Activated naive CD8-positive, alpha-beta T cell treated with anti-CD3 and anti-CD28 coated beads, Interleukin-2, amount 50 U/mL, for 16 hours (primary cell): Measurements from ENCODE around the gene DOCK1.
"Not testable (repeated sequence)": the region's sequence is repeated elsewhere in the genome, so short reads cannot be mapped to it uniquely, and the experiment has no call there.

Experiments used
- DNase-seq: peaks from one replicate; pipeline ENCODE4 v3.0.0-alpha.2; 2020; ENCODE audit warnings: low read depth, low spot score

The DOCK1 gene

DNA sequence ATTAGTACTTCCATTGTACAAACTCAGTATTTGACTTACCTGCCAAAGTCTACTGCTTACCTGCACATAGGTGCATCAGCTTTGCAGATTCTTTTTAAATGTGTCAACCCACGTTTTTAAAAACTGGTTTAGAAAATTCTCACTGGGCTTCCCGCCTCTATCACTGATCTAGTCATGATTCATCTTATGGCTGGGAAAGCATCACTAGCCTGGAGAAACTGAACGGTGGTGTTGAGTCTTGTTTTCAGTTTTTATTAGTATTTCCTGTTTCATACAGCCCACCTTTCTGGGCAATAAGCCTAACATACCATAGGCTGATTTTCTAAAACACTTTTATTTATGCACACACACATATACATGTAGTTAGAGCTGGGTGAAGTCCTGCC, 19.7 kb downstream of the DOCK1 start:
- DNase-seq, result no peak

DNA sequence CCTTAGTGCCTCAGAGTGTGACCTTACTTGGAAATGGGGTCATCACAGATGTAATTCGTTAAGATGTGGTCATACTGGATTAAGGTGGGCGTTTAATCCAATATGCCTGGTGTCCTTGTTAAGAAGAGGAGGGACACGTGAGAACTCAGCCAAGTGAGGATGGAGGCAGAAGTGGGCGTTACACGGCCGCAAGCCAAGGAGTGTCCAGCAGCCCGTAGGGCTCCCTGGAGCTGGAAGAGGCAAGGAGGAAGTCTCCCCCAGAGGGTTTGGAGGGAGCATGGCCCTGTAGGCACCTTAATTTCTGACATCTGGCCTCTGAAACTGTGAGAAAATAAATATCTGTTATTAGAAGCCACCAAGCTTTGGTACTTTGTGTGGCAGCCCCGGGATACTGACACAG, 21.3 kb downstream of the DOCK1 start:
- no peak for DNase-seq

DNA sequence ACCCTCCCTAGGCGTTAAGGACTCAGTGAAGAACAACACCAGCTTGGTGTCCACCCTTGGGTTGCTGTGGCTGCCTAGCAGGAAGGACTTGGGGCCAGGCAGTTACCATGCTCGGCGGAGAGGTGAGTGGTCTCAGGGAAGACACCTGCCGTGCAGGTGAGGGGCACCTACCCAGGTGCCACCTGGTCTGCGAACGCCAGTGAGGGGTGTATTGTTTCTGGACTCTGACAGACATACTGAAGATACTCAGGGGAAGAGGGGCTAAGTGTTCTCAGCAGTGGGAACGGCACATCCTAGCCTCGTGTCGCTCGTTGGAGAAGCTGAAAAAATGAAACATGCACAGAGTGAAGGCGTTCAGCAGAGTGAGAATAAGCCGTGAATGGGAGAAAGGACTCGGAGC, 22.6 kb downstream of the DOCK1 start:
- no peak for DNase-seq

DNA sequence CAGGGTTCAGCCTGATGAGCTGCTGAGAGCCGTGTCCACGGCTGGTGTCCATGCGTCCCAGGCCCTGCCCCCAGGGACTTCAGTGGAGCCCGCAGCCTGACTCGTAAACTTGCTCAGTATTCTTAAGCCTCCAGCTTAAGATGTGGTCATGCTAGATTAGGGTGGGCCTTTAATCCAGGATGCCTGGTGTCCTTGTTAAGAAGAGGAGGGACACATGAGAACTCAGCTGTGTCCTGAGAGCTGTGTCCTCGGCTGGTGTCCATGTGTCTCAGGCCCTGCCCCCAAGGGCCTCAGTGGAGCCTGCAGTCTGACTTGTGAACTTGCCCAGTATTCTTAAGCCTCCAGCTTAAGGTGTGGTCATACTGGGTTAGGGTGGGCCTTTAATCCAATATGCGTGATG, 23.0 kb downstream of the DOCK1 start:
- DNase-seq, result no peak

DNA sequence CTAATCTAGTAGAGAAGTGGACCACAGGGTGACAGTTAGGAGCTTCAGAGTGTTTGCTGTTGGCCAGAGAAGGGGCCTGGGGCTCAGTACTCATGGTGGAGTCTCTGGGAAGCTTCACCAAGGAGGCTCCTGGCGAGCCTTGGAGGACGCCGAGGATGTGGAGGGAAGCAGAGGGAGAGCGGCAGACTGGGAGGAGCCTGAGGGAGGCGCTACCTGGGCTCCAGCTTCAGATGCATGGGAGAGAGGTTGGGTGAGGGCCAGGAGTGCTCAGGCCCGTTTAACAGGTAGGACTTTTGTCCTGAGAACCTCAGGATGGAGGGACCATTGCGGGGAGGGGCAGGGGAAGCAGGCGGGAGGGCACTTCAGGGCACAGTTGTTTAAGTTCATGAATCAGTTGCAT, 24.2 kb downstream of the DOCK1 start:
- DNase-seq, result no peak

DNA sequence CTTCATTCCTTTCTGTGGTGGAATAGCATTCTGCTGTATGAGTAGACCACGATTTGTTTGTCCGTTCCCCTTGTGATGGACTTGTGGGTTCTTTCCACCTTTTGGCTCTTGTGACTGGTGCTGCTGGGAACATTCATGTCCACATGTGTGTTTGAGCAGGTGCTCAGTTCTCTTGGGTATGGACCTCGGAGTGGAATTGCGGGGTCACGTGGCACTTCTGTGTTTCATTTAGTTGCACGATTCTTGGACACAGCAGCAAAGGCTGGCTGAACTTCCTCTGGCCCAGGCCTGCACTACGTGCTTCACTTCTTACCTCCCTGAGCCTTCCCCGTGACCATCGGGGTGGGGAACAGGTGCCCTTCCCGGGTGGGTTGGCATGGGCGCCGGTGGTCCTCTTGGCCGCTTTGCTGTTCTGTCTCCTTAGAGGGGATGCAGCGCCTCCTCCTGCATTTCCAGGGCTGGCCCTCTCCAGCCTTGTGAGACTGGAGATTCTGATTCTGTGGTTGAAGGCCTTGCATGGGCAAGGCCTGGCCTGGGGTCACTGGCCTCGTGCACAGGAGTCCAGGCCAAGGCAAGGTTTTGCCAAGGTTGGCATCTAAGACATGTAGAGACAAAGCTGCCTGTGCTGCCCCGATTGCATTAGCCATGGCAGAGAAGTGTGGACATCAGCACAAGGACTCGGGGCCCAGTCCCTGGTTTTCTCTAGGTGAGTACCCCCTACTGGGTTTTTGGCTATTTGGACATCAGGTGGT, 25.1 kb downstream of the DOCK1 start:
- DNase-seq, result no peak

DNA sequence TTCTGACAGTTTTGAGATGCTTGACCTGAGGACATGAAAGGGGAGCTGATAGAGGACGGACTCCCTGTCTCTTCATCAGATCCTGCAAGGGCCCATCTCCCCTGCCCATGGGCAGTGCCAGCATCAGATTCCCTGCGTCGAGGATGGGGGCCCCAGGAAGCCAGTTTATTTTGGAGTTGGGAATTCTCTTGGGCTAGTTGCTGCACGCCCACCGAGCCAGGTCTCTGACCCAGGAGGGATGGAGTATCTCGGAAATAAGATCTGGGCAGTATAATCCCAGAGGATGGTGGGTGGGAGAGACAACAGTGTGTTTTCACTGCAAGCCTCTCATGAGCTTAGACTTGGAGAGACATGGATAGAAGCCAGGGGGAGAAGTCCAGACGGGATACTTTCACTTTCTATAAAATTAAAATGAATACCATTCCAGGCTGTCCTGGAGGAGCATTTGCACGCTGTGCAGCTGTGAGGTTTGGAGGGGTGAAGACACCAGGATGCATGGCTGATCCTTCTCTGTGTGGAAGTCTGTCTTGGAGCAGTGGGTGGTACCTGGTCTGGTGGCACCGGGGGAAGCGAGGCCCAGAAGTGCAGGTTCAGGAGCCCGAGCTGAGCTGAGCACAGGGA, 25.8 kb downstream of the DOCK1 start:
- DNase-seq, result no peak

DNA sequence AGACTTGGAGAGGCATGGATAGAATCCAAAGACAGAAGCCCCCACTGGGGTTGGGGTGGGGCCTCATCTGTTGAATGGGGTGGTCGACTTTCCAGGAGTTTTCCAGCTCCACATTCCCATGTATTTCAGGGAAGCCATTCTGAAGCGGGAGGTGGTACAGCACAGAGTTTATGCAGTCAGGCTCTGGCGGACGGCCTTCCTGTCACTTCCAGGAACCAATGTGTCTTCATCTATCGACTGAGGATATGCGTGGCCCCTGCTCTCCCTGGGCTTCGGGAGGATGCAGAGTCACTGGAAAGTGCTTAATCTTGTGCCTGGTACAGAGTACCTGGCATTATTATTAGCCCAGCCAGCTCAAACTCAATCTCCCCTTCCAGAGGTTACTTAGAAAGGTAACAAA, 26.3 kb downstream of the DOCK1 start:
- DNase-seq, result no peak

DNA sequence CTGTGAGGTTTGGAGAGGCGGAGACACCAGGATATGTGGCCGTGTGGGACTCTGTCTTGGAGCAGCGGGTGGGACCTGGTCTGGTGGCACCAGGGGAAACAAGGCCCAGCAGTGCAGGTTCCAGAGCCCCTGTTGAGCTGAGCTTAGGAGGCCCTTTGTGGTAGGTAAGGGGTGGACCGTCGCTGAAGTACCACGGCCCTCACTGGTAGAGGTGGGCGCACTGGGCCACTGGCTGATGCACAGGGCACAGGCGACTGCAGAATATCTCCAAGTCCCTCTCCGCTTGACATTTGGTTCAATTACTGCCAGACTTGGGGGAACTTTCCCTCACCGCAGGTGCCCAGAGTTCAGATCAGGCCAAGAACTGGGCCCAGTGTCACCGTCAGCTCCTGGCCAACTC, 27.3 kb downstream of the DOCK1 start:
- DNase-seq, result no peak

DNA sequence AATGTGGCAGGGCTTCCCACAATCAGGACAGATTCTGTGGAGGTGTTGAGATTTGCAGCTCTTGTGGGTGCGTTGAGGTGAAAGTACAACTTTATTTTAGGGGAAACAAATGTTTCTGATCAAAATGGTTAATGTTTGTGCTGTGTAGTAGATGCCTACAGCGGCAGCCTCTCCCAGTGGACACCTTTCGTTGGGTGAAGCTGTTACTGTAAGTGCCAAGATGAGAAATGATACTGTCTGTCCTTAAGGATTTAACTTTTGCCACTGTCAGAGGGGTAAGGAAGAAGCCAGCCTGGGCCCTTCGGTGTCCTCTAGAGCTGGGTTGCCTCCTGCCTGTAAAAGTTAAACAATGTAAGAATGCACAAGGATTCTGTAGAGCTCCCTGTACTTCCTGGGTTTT, 27.9 kb downstream of the DOCK1 start:
- no peak for DNase-seq

DNA sequence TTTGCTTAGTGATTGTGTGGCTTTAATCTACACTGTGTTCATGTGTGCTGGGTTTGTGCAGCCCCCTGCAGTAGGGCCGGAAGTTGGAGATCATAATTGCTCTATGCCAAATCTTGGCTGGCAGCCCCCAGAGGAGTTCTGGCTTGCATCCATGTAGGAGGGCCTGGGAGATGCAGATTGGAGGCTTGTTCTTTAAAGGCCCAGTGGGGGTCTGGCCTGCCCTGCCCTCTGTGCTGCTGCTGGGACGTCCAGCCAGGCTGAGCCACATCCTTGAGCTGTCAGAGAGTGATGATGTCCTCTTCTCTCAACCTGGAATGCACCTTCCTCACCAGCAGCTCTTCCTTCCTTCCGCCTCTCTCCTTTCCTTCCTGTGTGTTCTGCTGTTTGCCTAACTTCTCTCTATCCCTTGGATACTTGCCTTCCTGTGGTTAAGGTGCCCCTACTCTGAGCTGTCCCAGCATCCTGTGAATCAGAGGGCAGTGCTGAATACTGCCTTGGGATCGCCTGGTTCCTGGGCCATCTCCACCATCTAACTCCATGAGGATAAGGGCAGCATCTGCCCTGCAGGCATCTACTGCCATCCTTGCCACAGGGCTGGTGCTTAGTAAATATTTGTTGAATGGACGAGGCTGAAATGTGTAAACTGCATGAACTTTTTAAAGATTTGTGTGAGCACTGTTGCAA, 30.2 kb downstream of the DOCK1 start:
- no peak for DNase-seq

DNA sequence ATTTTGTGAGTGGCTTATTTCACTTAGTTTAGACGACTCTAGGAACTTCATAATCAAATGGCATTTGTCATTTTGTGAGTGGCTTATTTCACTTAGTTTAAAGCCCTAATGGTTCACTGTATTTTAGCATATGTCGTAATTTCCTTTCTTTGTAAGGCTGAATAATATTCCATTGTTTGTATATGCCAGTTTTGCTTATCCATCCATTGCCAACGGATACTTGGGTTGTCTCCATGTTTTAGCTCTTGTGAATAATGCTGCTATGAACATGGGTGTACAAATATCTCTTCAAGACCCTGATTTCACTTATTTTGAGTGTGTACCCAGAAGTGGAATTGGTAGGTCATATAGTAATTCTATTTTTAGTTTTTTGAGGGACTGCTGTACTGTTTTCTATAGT, 31.8 kb downstream of the DOCK1 start:
- no peak for DNase-seq

DNA sequence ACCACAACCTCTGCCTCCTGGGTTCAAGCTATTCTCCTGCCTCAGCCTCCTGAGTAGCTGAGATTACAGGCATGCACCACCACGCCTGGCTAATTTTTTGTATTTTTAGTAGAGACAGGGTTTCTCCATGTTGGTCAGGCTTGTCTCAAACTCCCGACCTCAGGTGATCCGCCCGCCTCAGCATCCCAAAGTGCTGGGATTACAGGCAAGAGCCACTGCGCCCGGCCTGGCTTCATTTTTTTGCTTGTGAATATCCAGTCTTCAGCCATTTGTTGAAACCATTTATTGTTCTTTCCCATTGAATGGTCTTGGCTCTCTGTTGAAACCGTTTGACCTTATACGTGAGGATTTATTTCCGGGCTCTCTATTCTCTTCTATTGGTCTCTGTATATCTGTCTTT, 32.9 kb downstream of the DOCK1 start:
- DNase-seq, result not testable (repeated sequence)

DNA sequence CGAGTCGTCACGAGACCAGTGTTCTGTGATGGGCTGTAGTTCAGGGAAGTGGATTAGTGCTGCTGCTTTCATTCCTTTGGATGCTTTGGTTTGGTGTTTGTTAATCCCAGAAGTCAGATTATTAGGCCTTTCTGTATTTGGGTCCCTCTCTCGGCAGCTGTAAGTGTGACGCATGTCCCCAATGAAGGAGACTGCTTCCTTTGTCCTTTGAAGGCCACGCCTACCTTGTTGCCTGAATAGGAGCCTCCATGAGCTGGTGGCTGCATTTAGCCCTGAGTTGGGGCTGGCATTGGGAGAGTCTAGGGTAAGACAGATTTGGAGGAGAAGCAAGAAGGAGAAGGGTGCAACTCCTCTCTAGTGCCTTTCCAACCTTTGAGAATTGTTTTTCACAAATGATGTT, 34.5 kb downstream of the DOCK1 start:
- no peak for DNase-seq

DNA sequence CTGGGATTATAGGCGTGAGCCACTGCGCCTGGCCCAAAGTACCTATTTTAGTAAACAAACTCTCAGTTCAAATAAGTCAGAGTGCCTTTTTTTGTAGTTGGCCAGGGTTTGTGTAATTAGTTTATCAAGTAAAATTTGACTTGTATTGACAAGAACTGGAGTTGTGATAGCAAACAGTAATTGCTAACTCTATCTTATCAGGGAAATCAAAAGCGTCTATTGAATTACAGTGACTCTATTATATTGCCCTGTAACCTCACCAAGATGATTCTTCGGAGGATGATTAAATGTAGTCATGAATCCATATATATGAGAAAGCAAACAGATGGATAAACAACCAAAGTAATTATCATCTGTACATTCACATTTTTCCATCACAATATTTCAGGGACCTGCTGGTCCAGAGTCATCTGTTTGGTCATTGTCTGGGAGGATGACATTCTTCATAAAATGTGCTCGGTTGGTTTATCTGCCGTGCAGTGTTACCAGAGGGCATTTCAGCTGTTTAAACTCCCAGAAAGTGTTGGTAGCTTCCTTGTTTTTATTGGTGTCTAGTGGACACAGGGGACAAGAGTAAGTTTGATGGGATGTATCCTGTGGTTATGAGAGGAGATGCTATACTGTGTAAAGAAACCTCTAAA, 35.6 kb downstream of the DOCK1 start:
- DNase-seq, result no peak

DNA sequence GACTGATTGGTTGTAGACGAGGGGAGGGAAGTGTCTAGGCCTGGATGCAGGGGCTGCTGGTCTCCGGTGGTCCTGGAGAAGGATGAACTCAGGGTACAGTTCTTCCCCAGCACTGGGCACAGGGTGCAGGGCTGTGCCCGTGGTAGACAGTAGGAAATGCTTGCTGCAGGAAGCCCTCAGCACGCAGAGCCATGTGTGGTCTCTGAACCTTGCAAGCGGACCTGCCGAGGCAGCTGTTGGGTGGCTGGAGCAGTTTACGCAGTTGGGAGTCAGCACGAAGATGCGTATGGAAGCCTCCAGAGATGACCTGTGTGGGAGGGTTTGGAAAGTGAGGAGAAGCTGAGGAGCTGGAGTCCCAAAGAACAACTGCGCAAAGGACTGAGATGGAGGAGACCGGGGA, 39.0 kb downstream of the DOCK1 start:
- no peak for DNase-seq

DNA sequence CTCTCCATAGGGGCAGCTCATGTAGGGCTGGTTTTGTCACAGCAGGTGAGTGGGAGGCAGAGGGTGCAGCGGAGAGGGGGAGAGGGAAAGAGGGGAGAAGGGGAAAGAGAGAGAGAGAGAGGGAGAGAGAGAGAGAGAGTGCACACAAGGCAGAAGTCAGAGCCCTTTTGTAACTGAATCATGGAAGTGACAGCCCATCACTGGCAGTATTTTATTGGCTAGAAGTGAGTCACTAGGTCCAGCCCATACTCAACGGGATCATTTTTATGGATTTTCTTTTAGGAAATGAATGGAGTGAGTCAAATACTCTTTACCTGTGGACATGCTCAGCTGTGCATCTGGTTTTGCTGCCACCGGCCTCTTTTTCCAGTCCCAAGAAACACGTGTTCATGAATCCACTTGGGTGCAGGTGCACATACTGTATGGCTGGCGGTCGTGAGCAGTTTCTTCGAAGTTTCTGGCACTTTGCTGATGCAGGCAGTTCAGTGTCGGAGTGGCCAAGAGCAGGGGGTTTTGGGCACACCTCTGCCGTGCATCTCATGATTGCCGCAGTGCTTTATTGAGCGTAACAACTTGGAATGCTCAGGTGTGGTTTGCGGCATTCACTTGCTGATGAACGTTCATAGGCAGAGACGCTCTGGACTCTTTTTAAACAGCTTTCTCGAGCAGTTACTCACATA, 40.3 kb downstream of the DOCK1 start:
- no peak for DNase-seq

DNA sequence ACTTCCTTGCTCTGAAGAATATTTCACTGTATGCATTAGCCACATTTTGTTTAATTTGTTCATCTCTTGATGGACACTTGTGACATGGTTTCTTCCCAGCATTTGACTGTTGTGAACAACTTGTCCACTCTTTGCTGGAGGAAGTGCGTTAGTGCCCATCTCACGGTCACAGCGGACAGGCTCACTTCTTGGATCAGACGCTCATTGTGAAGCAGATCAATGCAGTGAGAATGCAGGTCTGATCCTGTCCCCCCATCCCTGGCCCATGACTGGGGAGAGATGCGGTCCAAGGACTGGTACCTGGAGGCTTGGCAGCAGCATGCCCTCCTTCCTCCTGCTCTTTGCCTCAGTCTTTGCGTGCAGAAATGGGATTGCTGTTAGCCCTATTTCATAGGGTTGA, 41.5 kb downstream of the DOCK1 start:
- no peak for DNase-seq

DNA sequence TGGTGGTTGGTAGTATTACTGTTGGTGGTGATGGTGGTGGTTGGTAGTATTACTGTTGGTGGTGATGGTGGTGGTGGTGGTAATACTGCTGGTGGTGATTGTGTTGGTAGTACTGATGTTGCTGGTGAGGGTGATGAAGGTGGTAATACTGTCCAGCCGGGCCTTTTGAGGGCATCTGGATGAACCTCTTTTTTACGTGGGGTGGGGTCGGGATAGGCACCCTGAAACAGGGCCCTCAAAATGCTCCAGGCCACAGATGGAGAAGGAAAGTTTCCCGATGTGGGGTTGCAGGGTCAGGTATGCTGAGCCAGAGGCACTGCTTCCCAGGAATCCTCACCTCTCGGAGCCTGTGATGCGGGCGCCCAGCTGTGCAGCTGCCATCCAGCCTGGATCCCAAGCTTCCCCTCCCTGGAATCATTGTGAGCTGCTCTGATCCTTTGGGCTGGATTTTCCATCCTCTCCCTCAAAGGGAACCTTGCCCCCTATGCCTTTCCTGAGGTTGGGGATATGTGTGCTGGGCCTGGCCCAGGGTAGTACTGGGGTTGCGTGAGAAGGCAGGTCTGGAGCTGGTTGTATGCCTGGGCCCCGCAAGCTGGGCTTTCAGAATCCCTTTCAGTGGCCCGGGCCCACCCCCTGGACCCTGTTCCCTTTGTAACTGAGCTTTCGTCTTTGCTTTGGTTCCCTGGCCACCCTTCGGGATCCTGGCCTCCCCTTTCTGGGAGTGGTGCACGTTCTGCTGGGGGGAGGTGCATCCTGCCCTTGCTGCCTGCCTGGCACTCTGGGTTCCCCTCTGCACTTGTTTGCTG, 43.3 kb downstream of the DOCK1 start:
- no peak for DNase-seq

DNA sequence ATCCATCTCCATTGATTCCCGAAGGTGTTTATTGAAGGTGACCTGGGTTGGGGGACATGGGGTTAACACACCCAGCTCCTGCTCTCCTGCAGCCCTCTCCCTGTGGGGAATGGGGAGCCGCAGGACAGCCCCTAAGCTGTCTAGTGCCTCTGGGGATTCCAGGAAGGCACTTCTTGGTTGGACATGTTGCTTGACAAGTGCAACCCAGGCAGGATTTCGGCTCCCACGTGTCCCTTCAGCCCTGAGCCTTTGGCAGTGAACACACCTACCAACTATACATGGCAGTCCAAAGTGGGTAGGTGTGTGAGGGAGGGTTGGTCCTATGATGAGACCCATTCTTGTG, 43.9 kb downstream of the DOCK1 start:
- no peak for DNase-seq

DNA sequence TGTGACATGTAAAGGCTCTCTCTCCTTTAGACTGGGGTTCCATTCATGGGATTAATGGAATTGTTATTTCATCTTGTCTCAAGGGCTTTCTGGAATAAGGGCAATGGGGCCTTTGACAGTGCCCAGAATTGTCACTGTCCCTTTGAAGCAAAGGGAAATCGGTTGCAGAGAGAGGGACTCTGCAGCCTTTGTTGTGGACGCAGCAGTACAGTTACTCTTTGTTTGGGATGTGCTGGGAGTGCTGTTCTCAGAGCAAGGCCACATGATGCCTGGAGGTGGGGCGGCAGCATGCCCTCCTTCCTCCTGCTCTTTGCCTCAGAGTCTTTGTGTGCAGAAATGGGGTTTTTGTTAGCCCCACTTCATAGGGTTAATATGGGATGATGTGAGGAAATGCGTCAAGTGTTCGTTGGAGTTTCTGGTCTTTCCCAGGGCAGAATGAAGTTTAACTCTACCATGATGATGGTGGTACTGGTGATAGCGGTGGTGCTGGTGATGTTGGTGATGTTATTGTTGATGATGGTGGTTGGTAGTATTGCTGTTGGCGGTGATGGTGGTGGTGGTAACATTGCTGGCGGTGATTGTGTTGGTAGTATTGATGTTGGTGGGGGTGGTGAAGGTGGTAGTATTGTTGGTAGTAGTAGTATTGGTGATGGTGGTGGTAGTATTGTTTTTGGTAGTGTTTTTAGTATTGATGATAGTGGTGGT, 45.3 kb downstream of the DOCK1 start:
- DNase-seq, result no peak
